IMR-90 (cell line): ENCODE measurements around the gene SLC6A6. TPM values are rescaled to one million over a fixed set of nuclear protein-coding genes. Genes with fewer than 3 reads are reported as not detected.

Experiments
- ATAC-seq: fragments of 200-7000 bp; cut with Tn5 transposase; 2 replicates; pipeline ENCODE4 v1.9.1; 2020; ENCODE audit warnings: low read depth, mild to moderate bottlenecking, moderate library complexity
- BruUV-seq: library from RNA; stranded (reverse); fragments of 400-500 nt; replicated peaks from 2 replicates; lab custom pipeline; 2021; lab: Mats Ljungman, UMichigan
- CTCF ChIA-PET: fragments of 300-600 bp; formaldehyde crosslinking; extraction: SDS; loops from one replicate; lab custom pipeline; 2021; ENCODE audit warnings: antibody characterized with exemption; lab: Yijun Ruan, JAX
- POLR2A ChIA-PET: fragments of 300-600 bp; sonication (Branson Sonifier 250); formaldehyde crosslinking; loops from one replicate; lab custom pipeline; 2022; ENCODE audit warnings: antibody characterized with exemption; ENCODE audit not compliant: unreplicated experiment; lab: Charles Lee
- DNase-seq: peaks from one replicate; pipeline ENCODE4 v3.0.0; 2013
- H2AFZ ChIP-seq: replicated peaks from 2 replicates; pipeline ENCODE3; 2013; ENCODE audit warnings: low read length, mild to moderate bottlenecking; ENCODE audit not compliant: poor library complexity
- H2AK5ac ChIP-seq: 2 replicates; pipeline ENCODE4 v1.6.1; 2013; ENCODE audit warnings: low read depth, low read length, inconsistent platforms
- H2AK9ac ChIP-seq: replicated peaks from 2 replicates; pipeline ENCODE3; 2013; ENCODE audit warnings: mild to moderate bottlenecking, low read depth, low read length, moderate library complexity; ENCODE audit not compliant: poor library complexity
- H2BK120ac ChIP-seq: 2 replicates; pipeline ENCODE4 v1.6.1; 2013; ENCODE audit warnings: low read depth, low read length, inconsistent platforms
- H2BK15ac ChIP-seq: 3 replicates; pipeline ENCODE4 v1.6.1; 2013; ENCODE audit warnings: low read depth, low read length, inconsistent platforms
- H2BK20ac ChIP-seq: 2 replicates; pipeline ENCODE4 v1.6.1; 2013; ENCODE audit warnings: low read depth, mild to moderate bottlenecking, inconsistent platforms, low read length, moderate library complexity
- H2BK5ac ChIP-seq: 2 replicates; pipeline ENCODE4 v1.6.1; 2013; ENCODE audit warnings: mild to moderate bottlenecking, low read depth, low read length, inconsistent platforms; ENCODE audit not compliant: poor library complexity, severe bottlenecking
- H3K14ac ChIP-seq: replicated peaks from 2 replicates; pipeline ENCODE4 v1.6.1; 2013; ENCODE audit warnings: low read depth, low read length, inconsistent platforms
- H3K18ac ChIP-seq: 2 replicates; pipeline ENCODE4 v1.6.1; 2013; ENCODE audit warnings: low read depth, low read length, control low read depth
- H3K23ac ChIP-seq: 2 replicates; pipeline ENCODE4 v1.6.1; 2013; ENCODE audit warnings: low read depth, low read length, inconsistent platforms
- H3K27ac ChIP-seq: 2 replicates; pipeline ENCODE4 v1.5.1; 2013; ENCODE audit warnings: mild to moderate bottlenecking, control low read depth, low read length; ENCODE audit not compliant: insufficient read depth
- H3K27me3 ChIP-seq: 2 replicates; pipeline ENCODE4 v1.6.1; 2013; ENCODE audit warnings: low read length; ENCODE audit not compliant: control insufficient read depth, insufficient read depth
- H3K36me3 ChIP-seq: 2 replicates; pipeline ENCODE4 v1.6.1; 2013; ENCODE audit warnings: low read length, mixed read lengths; ENCODE audit not compliant: control insufficient read depth, insufficient read depth
- H3K4ac ChIP-seq: 2 replicates; pipeline ENCODE4 v1.6.1; 2013; ENCODE audit warnings: low read depth, low read length, inconsistent platforms
- H3K4me1 ChIP-seq: 2 replicates; pipeline ENCODE4 v1.6.1; 2013; ENCODE audit warnings: low read length, mixed read lengths; ENCODE audit not compliant: control insufficient read depth, insufficient read depth
- H3K4me2 ChIP-seq: 2 replicates; pipeline ENCODE4 v1.6.1; 2013; ENCODE audit warnings: low read depth, mild to moderate bottlenecking, control low read depth, low read length, moderate library complexity
- H3K4me3 ChIP-seq: 2 replicates; pipeline ENCODE4 v1.5.1; 2013; ENCODE audit warnings: low read depth, mild to moderate bottlenecking, control low read depth, low read length, moderate library complexity; ENCODE audit not compliant: insufficient read depth
- H3K56ac ChIP-seq: 2 replicates; pipeline ENCODE4 v1.6.1; 2013; ENCODE audit warnings: low read length, inconsistent platforms; ENCODE audit not compliant: insufficient read depth; ENCODE audit errors: extremely low read depth
- H3K79me1 ChIP-seq, 2 experiments: 2 replicates each; pipeline ENCODE4 v1.6.1; 2013; ENCODE audit warnings: low read length in 2 of 2, inconsistent platforms in 1 of 2, low read depth in 1 of 2
- H3K9ac ChIP-seq: 2 replicates; pipeline ENCODE4 v1.6.1; 2013; ENCODE audit warnings: low read depth, low read length, control low read depth
- H3K9me1 ChIP-seq: 2 replicates; pipeline ENCODE4 v1.6.1; 2013; ENCODE audit warnings: low read length, inconsistent platforms; ENCODE audit not compliant: insufficient read depth
- H3K9me3 ChIP-seq: 2 replicates; pipeline ENCODE4 v1.6.1; 2013; ENCODE audit warnings: low read length; ENCODE audit not compliant: control insufficient read depth, insufficient read depth
- H4K20me1 ChIP-seq: 2 replicates; pipeline ENCODE4 v1.6.1; 2013; ENCODE audit warnings: low read length, inconsistent platforms; ENCODE audit not compliant: insufficient read depth
- H4K5ac ChIP-seq: 2 replicates; pipeline ENCODE4 v1.6.1; 2013; ENCODE audit warnings: mild to moderate bottlenecking, low read depth, low read length, control low read depth
- H4K8ac ChIP-seq, 2 experiments: 2 replicates each; pipeline ENCODE4 v1.6.1; 2013; ENCODE audit warnings: low read depth in 2 of 2, low read length in 2 of 2, control low read depth in 1 of 2, inconsistent platforms in 1 of 2
- H4K91ac ChIP-seq: 2 replicates; pipeline ENCODE4 v1.6.1; 2013; ENCODE audit warnings: low read depth, low read length, inconsistent platforms; ENCODE audit not compliant: insufficient read depth
- BHLHE40 ChIP-seq: fragments of 150-350 bp; IDR thresholded peaks from 2 replicates; pipeline ENCODE4 v1.6.1; 2016; ENCODE audit warnings: mild to moderate bottlenecking, low read depth, low read length
- CEBPB ChIP-seq: IDR thresholded peaks from 2 replicates; pipeline ENCODE4 v1.6.1; 2012; ENCODE audit warnings: low read depth, low read length, improper control_type of control experiment
- CHD1 ChIP-seq: IDR thresholded peaks from 2 replicates; pipeline ENCODE4 v1.6.1; 2012; ENCODE audit warnings: low read depth, low read length, improper control_type of control experiment
- MAFK ChIP-seq: IDR thresholded peaks from 2 replicates; pipeline ENCODE4 v1.6.1; 2012; ENCODE audit warnings: low read depth, low read length, improper control_type of control experiment
- MXI1 ChIP-seq: IDR thresholded peaks from 2 replicates; pipeline ENCODE4 v1.6.1; 2012; ENCODE audit warnings: low read depth, mild to moderate bottlenecking, low read length, moderate library complexity, borderline replicate concordance
- RAD21 ChIP-seq: IDR thresholded peaks from 2 replicates; pipeline ENCODE4 v1.6.1; 2012; ENCODE audit warnings: low read length, improper control_type of control experiment
- RCOR1 ChIP-seq: IDR thresholded peaks from 2 replicates; pipeline ENCODE4 v1.6.1; 2012; ENCODE audit warnings: mild to moderate bottlenecking, low read length, improper control_type of control experiment; ENCODE audit not compliant: insufficient replicate concordance
- whole genome bisulfite sequencing, 2 experiments: methylation state at CpG; one replicate each; pipeline versions ENCODE4 v1.1.5 to v1.1.7; 2013; ENCODE audit warnings: missing lambda C conversion rate in 2 of 2; ENCODE audit not compliant: insufficient read length in 1 of 2; ENCODE audit errors: extremely low coverage in 2 of 2; 5-methylcytosine and 5-hydroxymethylcytosine counted together
- dilution Hi-C: fragments of 300-500 bp; cut with HindIII; formaldehyde crosslinking; loops from one replicate; pipeline ENCODE4 v1.14.3; 2018; ENCODE audit warnings: low sequenced_read_pairs; ENCODE audit not compliant: unreplicated experiment
- in situ Hi-C: fragments of 300-500 bp; cut with MboI; formaldehyde crosslinking; loops from 3 replicates; pipeline ENCODE4 v1.14.3; 2019; ENCODE audit warnings: low sequenced_read_pairs, inconsistent platforms, mixed read lengths
- intact Hi-C: fragments of 100-400 bp; cut with micrococcal nuclease; formaldehyde crosslinking; loops from 2 replicates; pipeline ENCODE4 v1.10.0; 2022
- polyA plus RNA-seq, 3 experiments: library from polyadenylated mRNA; depleted of rRNA; stranded (reverse); fragments of >200 nt; gene quantifications; 2 replicates each; pipeline ENCODE4 v1.2.3, GENCODE V29; 2012; ENCODE audit warnings: low replicate concordance in 1 of 3
- total RNA-seq: library from RNA; depleted of rRNA; stranded (reverse); fragments of >200 nt; gene quantifications from 2 replicates; pipeline ENCODE4 v1.2.3, GENCODE V29; 2012
- TF ChIP-seq, protein P1 (sequence below): fragments of 150-350 bp; IDR thresholded peaks from 2 replicates; pipeline ENCODE4 v1.6.1; 2016; ENCODE audit warnings: low read depth, mild to moderate bottlenecking, low read length, moderate library complexity, borderline replicate concordance
- TF ChIP-seq, protein P2 (sequence below): fragments of 150-350 bp; IDR thresholded peaks from 2 replicates; pipeline ENCODE4 v1.6.1; 2017; ENCODE audit warnings: mild to moderate bottlenecking, antibody characterized with exemption, low read length, low read depth
- TF ChIP-seq, protein P3 (sequence below): conservative IDR thresholded peaks from 2 replicates; pipeline ENCODE4 v1.5.1; 2012; ENCODE audit warnings: mild to moderate bottlenecking, low read depth, low read length, improper control_type of control experiment

Gene SLC6A6
- total and polyA plus RNA-seq, 2 of the 4 experiments (the other 2 are of a cell fraction), result 29.9 to 39.4 TPM

DNA sequence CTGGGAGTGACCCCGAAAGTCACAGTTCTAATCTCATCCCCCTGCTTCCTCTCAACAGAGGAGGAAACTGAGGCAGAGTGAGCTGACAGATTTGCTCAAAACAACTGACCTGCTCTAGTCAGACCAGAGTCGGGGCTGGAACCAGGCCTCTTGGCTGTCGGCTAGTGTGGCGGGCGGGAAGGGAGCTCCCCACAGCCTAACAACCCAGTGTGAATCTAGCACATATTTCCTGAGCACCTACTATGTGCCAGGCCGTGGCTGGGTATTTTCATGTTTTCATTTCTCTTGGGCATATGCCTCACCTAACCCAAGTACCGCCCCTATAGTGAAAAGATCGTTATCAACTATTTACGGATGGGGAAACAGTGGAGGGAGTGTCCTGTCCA lies 110.5 kb downstream of the SLC6A6 start:
- Histone ChIP-seq H3K18ac (no peak overlapping the region), H3K36me3 (no peaks in the 10 kb centered on the region), H2BK5ac (no peak overlapping the region), H2AFZ (no peak overlapping the region), H3K79me1 (no peaks in the 10 kb centered on the region), H4K91ac (no peak overlapping the region), H3K14ac (no peak overlapping the region), H3K4me3 (no peak overlapping the region), H3K27ac (no peak overlapping the region), H3K9ac (no peak overlapping the region), H2BK120ac (no peak overlapping the region), H2BK20ac (no peak overlapping the region), H3K9me1 (no peaks in the 10 kb centered on the region), H3K56ac (no peak overlapping the region), H3K9me3 (no peaks in the 10 kb centered on the region), H4K20me1 (no peaks in the 10 kb centered on the region), H2AK9ac (no peak overlapping the region), H4K5ac (no peak overlapping the region), H3K23ac (no peak overlapping the region), H4K8ac (no peak overlapping the region), H2AK5ac (no peak overlapping the region), H3K4ac (no peak overlapping the region), H2BK15ac (no peak overlapping the region), H3K27me3 (peaks cover 18% of the 10 kb centered on the region), H3K4me2 (no peak overlapping the region), H3K4me1 (no peaks in the 10 kb centered on the region)
- TF ChIP-seq BHLHE40, result no peak
- TF ChIP-seq, protein P1, sequence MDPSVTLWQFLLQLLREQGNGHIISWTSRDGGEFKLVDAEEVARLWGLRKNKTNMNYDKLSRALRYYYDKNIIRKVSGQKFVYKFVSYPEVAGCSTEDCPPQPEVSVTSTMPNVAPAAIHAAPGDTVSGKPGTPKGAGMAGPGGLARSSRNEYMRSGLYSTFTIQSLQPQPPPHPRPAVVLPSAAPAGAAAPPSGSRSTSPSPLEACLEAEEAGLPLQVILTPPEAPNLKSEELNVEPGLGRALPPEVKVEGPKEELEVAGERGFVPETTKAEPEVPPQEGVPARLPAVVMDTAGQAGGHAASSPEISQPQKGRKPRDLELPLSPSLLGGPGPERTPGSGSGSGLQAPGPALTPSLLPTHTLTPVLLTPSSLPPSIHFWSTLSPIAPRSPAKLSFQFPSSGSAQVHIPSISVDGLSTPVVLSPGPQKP, result no peak
- no peak for TF ChIP-seq RAD21
- no peak for TF ChIP-seq CHD1
- TF ChIP-seq, protein P2, sequence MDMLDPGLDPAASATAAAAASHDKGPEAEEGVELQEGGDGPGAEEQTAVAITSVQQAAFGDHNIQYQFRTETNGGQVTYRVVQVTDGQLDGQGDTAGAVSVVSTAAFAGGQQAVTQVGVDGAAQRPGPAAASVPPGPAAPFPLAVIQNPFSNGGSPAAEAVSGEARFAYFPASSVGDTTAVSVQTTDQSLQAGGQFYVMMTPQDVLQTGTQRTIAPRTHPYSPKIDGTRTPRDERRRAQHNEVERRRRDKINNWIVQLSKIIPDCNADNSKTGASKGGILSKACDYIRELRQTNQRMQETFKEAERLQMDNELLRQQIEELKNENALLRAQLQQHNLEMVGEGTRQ, result no peak
- TF ChIP-seq MAFK, result no peak
- TF ChIP-seq RCOR1, result no peak
- no peak for TF ChIP-seq MXI1
- no peak for TF ChIP-seq CEBPB
- TF ChIP-seq, protein P3, sequence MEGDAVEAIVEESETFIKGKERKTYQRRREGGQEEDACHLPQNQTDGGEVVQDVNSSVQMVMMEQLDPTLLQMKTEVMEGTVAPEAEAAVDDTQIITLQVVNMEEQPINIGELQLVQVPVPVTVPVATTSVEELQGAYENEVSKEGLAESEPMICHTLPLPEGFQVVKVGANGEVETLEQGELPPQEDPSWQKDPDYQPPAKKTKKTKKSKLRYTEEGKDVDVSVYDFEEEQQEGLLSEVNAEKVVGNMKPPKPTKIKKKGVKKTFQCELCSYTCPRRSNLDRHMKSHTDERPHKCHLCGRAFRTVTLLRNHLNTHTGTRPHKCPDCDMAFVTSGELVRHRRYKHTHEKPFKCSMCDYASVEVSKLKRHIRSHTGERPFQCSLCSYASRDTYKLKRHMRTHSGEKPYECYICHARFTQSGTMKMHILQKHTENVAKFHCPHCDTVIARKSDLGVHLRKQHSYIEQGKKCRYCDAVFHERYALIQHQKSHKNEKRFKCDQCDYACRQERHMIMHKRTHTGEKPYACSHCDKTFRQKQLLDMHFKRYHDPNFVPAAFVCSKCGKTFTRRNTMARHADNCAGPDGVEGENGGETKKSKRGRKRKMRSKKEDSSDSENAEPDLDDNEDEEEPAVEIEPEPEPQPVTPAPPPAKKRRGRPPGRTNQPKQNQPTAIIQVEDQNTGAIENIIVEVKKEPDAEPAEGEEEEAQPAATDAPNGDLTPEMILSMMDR, result no peak
- POLR2A ChIA-PET, result no interaction called here
- ATAC-seq (no peak), DNase-seq (no peak)
- CTCF ChIA-PET, result interaction anchor here (1.3 kb wide), 1 partner anchor 37 kb away, joined by 3 read pairs; no protein-coding TSS in a partner anchor
- in situ Hi-C loops (no loop called here), dilution Hi-C loops (no loop called here), intact Hi-C loops (no loop called here)
- no CpG with 5 or more reads among the region's 9 CpGs for WGBS, 2 experiments
- no TSS peak for BruUV-seq
